Fibroblast of mammary gland (primary cell): ENCODE results near the gene VAMP5.
"Not testable (repeated sequence)": the region's sequence is repeated elsewhere in the genome, so short reads cannot be mapped to it uniquely, and the experiment has no call there.

Experiments used
- DNase-seq: peaks from one replicate; pipeline ENCODE4 v3.0.0-alpha.2; 2010; ENCODE audit warnings: low read depth
- H3K4me3 ChIP-seq: 2 replicates; pipeline ENCODE4 v1.5.1; 2011; ENCODE audit warnings: low read depth, mild to moderate bottlenecking, low read length, moderate library complexity; ENCODE audit not compliant: control insufficient read depth
- TF ChIP-seq, protein P1 (sequence below): conservative IDR thresholded peaks from 2 replicates; pipeline ENCODE4 v1.5.1; 2011; ENCODE audit warnings: low read depth, low read length, inconsistent platforms; ENCODE audit not compliant: control insufficient read depth, insufficient read depth

VAMP5 gene

DNA sequence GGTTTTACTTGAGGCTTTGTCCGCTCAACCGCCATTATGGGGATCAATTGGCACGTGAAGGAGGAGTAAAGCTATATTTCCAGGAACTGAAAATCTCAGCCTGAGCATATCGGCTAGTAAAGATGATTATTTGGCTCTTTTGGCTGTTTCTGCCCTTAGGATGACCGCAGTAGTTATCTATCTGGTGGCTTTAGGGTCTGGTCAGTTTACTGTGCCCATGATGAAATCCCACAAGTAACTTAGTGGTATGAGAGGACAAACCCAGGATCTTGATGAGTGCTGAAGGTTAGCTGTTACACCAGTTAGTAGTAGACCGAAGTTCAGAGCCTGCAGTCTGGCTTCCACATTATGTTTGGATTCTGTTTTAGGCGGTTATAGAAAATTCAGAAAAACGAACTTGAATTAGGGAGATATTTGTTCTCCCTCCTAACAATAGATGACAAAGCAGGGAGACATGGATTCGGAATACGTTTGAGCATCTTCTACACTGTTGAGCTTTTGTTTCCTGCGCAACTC lies 44.0 kb upstream of the VAMP5 start:
- TF ChIP-seq, protein P1, sequence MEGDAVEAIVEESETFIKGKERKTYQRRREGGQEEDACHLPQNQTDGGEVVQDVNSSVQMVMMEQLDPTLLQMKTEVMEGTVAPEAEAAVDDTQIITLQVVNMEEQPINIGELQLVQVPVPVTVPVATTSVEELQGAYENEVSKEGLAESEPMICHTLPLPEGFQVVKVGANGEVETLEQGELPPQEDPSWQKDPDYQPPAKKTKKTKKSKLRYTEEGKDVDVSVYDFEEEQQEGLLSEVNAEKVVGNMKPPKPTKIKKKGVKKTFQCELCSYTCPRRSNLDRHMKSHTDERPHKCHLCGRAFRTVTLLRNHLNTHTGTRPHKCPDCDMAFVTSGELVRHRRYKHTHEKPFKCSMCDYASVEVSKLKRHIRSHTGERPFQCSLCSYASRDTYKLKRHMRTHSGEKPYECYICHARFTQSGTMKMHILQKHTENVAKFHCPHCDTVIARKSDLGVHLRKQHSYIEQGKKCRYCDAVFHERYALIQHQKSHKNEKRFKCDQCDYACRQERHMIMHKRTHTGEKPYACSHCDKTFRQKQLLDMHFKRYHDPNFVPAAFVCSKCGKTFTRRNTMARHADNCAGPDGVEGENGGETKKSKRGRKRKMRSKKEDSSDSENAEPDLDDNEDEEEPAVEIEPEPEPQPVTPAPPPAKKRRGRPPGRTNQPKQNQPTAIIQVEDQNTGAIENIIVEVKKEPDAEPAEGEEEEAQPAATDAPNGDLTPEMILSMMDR = no peak
- no peak for DNase-seq
- H3K4me3 ChIP-seq = peak overlapping the region; percentile 86

DNA sequence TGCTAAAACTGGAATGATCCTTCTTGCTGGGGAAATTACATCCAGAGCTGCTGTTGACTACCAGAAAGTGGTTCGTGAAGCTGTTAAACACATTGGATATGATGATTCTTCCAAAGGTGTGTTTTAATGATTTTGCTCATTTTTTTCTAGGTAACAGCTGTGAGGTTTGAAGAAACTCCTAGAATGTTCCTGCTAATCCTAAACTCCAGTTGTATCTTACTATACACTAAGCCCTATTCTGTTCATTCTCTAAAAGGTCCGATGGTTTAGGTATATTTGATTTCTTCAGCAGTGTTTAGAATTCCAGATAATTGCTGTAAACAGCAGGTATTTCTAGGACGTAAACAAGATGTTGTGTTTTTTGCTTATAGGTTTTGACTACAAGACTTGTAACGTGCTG lies 43.0 kb upstream of the VAMP5 start:
- H3K4me3 ChIP-seq = peak overlapping the region; percentile 86
- no peak for DNase-seq
- TF ChIP-seq, protein P1 = no peak

DNA sequence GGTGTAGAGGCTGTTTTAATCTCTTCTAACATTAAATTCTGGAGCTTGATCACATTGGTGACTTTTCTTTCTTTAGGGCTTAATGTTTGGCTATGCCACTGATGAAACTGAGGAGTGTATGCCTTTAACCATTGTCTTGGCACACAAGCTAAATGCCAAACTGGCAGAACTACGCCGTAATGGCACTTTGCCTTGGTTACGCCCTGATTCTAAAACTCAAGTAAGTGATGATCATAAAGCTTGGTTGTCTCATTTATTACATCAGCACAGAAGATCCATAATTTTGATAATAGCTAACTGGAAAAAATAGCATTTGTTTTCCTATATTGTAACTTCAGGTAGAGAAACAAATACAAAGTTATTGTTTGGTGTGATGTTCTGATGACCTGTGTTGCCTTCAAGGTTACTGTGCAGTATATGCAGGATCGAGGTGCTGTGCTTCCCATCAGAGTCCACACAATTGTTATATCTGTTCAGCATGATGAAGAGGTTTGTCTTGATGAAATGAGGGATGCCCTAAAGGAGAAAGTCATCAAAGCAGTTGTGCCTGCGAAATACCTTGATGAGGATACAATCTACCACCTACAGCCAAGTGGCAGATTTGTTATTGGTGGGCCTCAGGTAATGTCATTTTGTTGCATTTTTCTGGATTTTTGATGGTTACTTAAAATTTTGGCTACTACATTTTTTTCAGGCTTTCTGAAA lies 42.3 kb upstream of the VAMP5 start:
- no peak for DNase-seq
- TF ChIP-seq, protein P1 = no peak
- H3K4me3 ChIP-seq = peak overlapping the region; percentile 86

DNA sequence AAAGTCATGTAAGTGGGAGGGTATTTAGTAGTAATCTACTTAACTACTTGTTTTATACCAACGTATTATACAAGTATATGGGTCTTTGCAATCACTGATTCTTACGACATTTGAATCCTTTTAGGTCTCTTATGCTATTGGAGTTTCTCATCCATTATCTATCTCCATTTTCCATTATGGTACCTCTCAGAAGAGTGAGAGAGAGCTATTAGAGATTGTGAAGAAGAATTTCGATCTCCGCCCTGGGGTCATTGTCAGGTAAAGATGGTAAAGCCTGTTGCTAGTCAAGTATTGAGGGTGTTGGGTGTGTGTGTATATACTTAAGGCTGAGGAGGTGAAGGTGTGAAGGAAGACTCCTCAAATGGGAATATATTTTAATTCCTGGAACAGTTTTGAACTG lies 41.5 kb upstream of the VAMP5 start:
- peak overlapping the region; percentile 15 for H3K4me3 ChIP-seq
- TF ChIP-seq, protein P1 = no peak
- no peak for DNase-seq

DNA sequence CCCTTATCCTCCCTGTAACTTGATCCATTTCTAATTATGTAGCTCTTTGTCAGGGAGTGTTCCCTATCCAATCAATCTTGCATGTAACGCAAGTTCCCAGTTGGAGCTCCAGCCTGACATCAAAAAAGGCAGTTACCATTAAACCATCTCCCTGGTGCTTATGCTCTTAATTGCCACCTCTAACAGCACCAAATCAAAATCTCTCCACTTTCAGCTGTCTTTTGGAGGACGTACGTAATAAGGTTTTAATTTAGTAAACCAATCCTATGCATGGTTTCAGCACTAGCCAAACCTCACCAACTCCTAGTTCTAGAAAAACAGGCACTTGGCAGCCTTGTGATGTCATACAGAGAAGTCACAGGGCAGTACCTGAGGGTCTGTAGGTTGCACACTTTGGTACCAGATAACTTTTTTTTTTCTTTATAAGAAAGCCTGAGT lies 40.0 kb upstream of the VAMP5 start:
- not testable (repeated sequence) for H3K4me3 ChIP-seq, DNase-seq

DNA sequence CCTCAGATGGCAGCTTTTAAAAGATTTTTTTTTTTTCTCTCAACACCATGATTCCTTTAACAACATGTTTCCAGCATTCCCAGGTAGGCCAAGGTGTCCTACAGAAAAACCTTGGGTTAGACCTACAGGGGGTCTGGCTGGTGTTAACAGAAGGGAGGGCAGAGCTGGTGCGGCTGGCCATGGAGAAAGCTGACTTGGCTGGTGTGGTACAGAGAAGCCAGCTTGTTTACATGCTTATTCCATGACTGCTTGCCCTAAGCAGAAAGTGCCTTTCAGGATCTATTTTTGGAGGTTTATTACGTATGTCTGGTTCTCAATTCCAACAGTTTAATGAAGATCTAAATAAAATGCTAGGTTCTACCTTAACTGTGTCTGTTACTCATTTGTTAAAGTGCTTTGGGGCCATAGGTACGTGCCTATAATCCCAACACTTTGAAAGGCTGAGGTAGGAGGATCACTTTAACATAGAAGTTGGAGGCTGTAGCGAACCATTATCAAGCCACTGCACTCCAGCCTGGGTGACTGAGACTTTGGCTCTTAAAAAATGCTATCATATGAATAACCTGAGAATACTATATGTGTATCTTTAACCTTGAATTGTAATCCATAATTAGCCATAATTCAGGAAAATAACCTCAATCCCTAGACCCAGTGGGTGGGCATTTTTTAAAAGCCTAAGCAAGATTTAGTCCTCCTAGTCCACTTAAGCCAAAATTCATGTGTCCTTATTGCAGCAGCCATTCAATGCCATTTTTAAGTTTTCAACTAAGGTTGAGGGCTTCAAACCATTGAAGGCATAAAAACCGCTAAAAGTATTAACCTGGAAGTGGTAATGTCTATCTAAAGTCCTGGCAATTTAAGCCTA lies 39.1 kb upstream of the VAMP5 start:
- not testable (repeated sequence) for DNase-seq, H3K4me3 ChIP-seq

DNA sequence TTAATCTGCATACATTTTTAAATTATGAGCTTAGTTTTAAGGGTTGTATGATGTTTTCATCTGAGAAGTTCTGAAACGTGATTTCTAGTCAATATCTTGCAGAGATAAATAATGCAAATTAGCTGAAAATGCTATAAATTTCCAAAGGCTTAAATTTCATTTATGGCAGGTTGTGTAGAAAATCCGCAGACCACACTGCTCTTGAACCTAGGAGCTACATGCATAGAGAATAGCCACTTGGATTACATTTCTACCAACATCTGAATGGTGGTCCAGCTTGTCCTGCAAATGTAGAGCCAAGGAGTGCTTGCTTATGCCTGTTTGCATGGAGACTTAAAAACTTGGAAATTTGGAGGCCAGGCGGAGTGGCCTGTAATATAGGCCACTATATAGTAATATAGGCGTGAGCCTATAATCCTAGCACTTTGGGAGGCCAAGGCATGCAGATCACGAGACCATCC lies 38.4 kb upstream of the VAMP5 start:
- DNase-seq = no peak
- TF ChIP-seq, protein P1 = no peak
- H3K4me3 ChIP-seq = no peak overlapping the region
